Neural crest cell (in vitro differentiated cells): ENCODE measurements around the gene ZNF576. TPM values are rescaled to one million over a fixed set of nuclear protein-coding genes. Genes with fewer than 3 reads are reported as not detected.
A peak's percentile ranks its signal among the peaks of the same experiment; 100 is the strongest.
"Not testable (repeated sequence)": the region's sequence is repeated elsewhere in the genome, so short reads cannot be mapped to it uniquely, and the experiment has no call there.

Source experiments
- DNase-seq: peaks from one replicate; pipeline ENCODE4 v3.0.0; 2021; ENCODE audit warnings: low read depth, mixed read lengths, low spot score
- H3K27ac Mint-ChIP-seq: one replicate; pipeline ENCODE4 v1.8.0; 2021; ENCODE audit warnings: mild to moderate bottlenecking, mixed read lengths; ENCODE audit not compliant: unreplicated experiment
- H3K27me3 Mint-ChIP-seq: 2 replicates; pipeline ENCODE4 v1.8.0; 2021; ENCODE audit warnings: low read depth, mild to moderate bottlenecking, mixed read lengths
- H3K36me3 Mint-ChIP-seq: 2 replicates; pipeline ENCODE4 v1.8.0; 2021; ENCODE audit warnings: low read depth, mild to moderate bottlenecking, mixed read lengths
- H3K4me1 Mint-ChIP-seq: 2 replicates; pipeline ENCODE4 v1.8.0; 2021; ENCODE audit warnings: mixed read lengths
- H3K4me3 Mint-ChIP-seq: one replicate; pipeline ENCODE4 v1.8.0; 2021; ENCODE audit warnings: mild to moderate bottlenecking, mixed read lengths
- H3K9me3 Mint-ChIP-seq: 2 replicates; pipeline ENCODE4 v1.8.0; 2021; ENCODE audit warnings: mixed read lengths
- total RNA-seq: library from RNA; stranded (reverse); gene quantifications from 2 replicates; pipeline ENCODE4 v1.2.1, GENCODE V29; 2021
- TF ChIP-seq, protein P1 (sequence below): fragments of 200-600 bp; sonication (generic); conservative IDR thresholded peaks from 2 replicates; pipeline ENCODE4 v1.5.0; 2021; ENCODE audit warnings: antibody characterized with exemption, mild to moderate bottlenecking

The ZNF576 gene
- total RNA-seq, 1 donor from 2014 or later = 18.3 TPM

DNA sequence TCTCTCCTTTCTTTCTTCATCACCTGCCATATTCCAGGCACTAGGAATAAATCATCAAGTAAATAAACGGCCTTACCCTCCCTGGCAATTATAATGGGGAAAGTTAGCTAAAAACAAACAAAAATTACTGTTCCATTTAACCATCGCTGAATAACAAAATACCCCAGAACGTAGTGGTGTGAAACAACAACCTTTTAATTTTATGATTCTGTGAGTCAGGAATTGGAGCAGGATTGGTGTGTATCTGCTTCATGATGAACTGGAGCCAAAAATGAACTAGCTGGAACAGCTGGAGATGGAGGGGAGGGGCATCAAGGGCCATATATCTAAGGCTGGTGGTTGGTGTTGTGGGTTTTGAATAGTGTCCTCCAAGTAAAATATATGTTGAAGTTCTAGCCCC lies 46.9 kb downstream of the ZNF576 start:
- TF ChIP-seq, protein P1, sequence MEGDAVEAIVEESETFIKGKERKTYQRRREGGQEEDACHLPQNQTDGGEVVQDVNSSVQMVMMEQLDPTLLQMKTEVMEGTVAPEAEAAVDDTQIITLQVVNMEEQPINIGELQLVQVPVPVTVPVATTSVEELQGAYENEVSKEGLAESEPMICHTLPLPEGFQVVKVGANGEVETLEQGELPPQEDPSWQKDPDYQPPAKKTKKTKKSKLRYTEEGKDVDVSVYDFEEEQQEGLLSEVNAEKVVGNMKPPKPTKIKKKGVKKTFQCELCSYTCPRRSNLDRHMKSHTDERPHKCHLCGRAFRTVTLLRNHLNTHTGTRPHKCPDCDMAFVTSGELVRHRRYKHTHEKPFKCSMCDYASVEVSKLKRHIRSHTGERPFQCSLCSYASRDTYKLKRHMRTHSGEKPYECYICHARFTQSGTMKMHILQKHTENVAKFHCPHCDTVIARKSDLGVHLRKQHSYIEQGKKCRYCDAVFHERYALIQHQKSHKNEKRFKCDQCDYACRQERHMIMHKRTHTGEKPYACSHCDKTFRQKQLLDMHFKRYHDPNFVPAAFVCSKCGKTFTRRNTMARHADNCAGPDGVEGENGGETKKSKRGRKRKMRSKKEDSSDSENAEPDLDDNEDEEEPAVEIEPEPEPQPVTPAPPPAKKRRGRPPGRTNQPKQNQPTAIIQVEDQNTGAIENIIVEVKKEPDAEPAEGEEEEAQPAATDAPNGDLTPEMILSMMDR = no peak
- no peak overlapping the region for H3K27ac Mint-ChIP-seq
- DNase-seq = no peak
- H3K27me3 Mint-ChIP-seq = peaks cover 4% of the 10 kb centered on the region
- no peaks in the 10 kb centered on the region for H3K9me3 Mint-ChIP-seq
- H3K36me3 Mint-ChIP-seq = peaks cover 15% of the 10 kb centered on the region
- peak overlapping the region; percentile 68 for H3K4me3 Mint-ChIP-seq
- peaks cover 16% of the 10 kb centered on the region for H3K4me1 Mint-ChIP-seq

DNA sequence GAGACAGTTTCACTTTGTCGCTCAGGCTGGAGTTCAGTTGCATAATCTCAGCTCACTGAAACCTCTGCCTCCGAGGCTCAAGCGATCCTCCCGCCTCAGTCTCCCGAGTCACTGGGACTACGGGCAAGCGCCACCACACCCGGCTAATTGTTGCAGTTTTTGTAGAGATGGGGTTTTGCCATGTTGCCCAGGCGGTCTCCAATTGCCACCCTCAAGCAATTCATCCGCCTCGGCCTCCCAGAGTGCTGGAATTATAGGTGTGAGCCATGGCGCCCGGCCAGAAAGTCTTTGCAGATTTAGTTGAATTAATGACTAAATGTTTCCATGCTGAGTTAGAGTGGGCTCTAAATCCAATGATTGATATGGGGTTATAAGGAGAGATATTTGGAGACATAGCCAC lies 47.8 kb downstream of the ZNF576 start:
- DNase-seq = no peak
- TF ChIP-seq, protein P1 = no peak
- H3K27ac Mint-ChIP-seq = no peak overlapping the region
- H3K27me3 Mint-ChIP-seq = peaks cover 4% of the 10 kb centered on the region
- peaks cover 8% of the 10 kb centered on the region for H3K4me1 Mint-ChIP-seq
- no peaks in the 10 kb centered on the region for H3K9me3 Mint-ChIP-seq
- H3K36me3 Mint-ChIP-seq = peaks cover 18% of the 10 kb centered on the region
- no peak overlapping the region for H3K4me3 Mint-ChIP-seq

DNA sequence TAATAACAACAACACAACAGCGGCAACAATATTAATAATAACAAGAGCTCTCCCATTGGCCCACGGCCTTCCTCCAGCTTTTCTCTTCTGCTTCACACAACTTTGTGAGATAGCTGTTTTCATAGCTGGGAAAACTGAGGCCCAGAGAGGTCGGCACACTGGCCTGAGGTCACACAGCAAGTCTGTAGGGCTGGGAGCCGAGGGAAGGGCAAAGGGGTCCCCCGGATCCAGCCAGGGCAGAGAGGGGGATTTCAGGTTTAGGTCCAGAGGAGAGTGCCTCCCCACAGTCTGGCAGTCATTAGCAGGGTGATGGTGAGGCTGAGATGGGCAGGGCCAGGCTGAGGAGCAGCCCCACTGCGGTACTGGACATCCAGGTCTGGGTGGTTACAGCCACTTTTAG lies 52.2 kb downstream of the ZNF576 start:
- H3K27ac Mint-ChIP-seq = no peak overlapping the region
- H3K9me3 Mint-ChIP-seq = no peaks in the 10 kb centered on the region
- peaks cover 5% of the 10 kb centered on the region for H3K4me1 Mint-ChIP-seq
- H3K27me3 Mint-ChIP-seq = no peaks in the 10 kb centered on the region
- TF ChIP-seq, protein P1 = no peak
- peaks cover 28% of the 10 kb centered on the region for H3K36me3 Mint-ChIP-seq
- H3K4me3 Mint-ChIP-seq = no peak overlapping the region
- no peak for DNase-seq

DNA sequence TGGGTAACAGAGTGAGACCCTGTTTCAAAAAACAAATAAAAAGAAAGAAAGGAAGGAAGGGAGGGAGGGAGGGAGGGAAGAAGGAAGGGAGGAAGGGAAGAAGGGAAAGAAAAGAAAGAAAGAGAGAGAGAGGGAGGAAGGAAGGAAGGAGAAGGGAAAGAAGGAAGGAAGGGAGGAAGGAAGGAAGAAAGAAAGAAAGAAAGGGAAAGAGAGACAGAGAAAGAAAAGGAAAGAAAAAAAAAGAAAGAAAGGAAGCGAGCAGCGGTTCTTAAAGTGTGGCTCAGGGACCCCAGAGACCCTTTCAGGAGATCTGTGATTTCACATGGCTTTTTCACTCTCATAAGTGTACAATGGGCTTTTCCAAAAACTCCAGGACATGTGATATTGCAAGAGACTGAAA lies 53.1 kb downstream of the ZNF576 start:
- Mint-ChIP-seq H3K27ac (no peak overlapping the region), H3K4me1 (peaks cover 5% of the 10 kb centered on the region), H3K4me3 (no peak overlapping the region), H3K36me3 (peaks cover 29% of the 10 kb centered on the region), H3K27me3 (no peaks in the 10 kb centered on the region), H3K9me3 (no peaks in the 10 kb centered on the region)
- DNase-seq = no peak
- TF ChIP-seq, protein P1 = no peak

GRCh38 chr19:43650276-43650675 lies 53.9 kb downstream of the ZNF576 start:
- H3K4me1 Mint-ChIP-seq, H3K9me3 Mint-ChIP-seq, H3K27ac Mint-ChIP-seq, DNase-seq, H3K27me3 Mint-ChIP-seq, H3K4me3 Mint-ChIP-seq: not testable (repeated sequence)
- peaks cover 28% of the 10 kb centered on the region for H3K36me3 Mint-ChIP-seq

Other genes starting within 250 kb of the ZNF576 start
- not detected in 2 replicates for gene CD177, start 242.9 kb upstream of the ZNF576 start, total RNA-seq
- gene TEX101, start 181.7 kb upstream of the ZNF576 start, total RNA-seq = not detected in 2 replicates
- 0.50 and 0.89 TPM in 2 replicates for gene LYPD3, start 131.0 kb upstream of the ZNF576 start, total RNA-seq
- 13.3 and 14.3 TPM in 2 replicates for gene PHLDB3, start 91.8 kb upstream of the ZNF576 start, total RNA-seq
- 23.7 and 25.0 TPM in 2 replicates for gene ETHE1, start 69.4 kb upstream of the ZNF576 start, total RNA-seq
- gene ZNF575, start 63.4 kb upstream of the ZNF576 start, total RNA-seq = 0.57 and 0.72 TPM in 2 replicates
- gene XRCC1, start 21.1 kb upstream of the ZNF576 start, total RNA-seq = 79.4 and 82.0 TPM in 2 replicates
- 9.5 and 11.7 TPM in 2 replicates for gene PINLYP, start 20.8 kb upstream of the ZNF576 start, total RNA-seq
- 52.9 and 53.5 TPM in 2 replicates for gene IRGQ, start 461 bp upstream of the ZNF576 start, total RNA-seq
- gene SRRM5, start 15.5 kb downstream of the ZNF576 start, total RNA-seq = 0.41 and 0.51 TPM in 2 replicates
- gene ZNF428, start 23.0 kb downstream of the ZNF576 start, total RNA-seq = 114 and 117 TPM in 2 replicates
- 74.4 and 78.5 TPM in 2 replicates for gene CADM4, start 43.3 kb downstream of the ZNF576 start, total RNA-seq
- gene PLAUR, start 73.6 kb downstream of the ZNF576 start, total RNA-seq = 31.4 and 33.6 TPM in 2 replicates
- gene IRGC, start 119.5 kb downstream of the ZNF576 start, total RNA-seq = not detected in 2 replicates
- 87.0 and 87.6 TPM in 2 replicates for gene SMG9, start 158.4 kb downstream of the ZNF576 start, total RNA-seq
- gene KCNN4, start 184.4 kb downstream of the ZNF576 start, total RNA-seq = 2.2 and 2.8 TPM in 2 replicates
- gene LYPD5, start 205.9 kb downstream of the ZNF576 start, total RNA-seq = 0.25 TPM in 1 of 2 replicates, not detected in the other
- 13.6 and 14.7 TPM in 2 replicates for gene ZNF283, start 230.7 kb downstream of the ZNF576 start, total RNA-seq